ENCODE results near the gene LRRC73. TPM values are rescaled to one million over a fixed set of nuclear protein-coding genes. Genes with fewer than 3 reads are reported as not detected.
"Not testable (repeated sequence)": the region's sequence is repeated elsewhere in the genome, so short reads cannot be mapped to it uniquely, and the experiment has no call there.

The LRRC73 gene
- total and polyA plus RNA-seq, 8 donors, result 0.30 to 1.0 (median 0.31) TPM; not detected in 3

DNA sequence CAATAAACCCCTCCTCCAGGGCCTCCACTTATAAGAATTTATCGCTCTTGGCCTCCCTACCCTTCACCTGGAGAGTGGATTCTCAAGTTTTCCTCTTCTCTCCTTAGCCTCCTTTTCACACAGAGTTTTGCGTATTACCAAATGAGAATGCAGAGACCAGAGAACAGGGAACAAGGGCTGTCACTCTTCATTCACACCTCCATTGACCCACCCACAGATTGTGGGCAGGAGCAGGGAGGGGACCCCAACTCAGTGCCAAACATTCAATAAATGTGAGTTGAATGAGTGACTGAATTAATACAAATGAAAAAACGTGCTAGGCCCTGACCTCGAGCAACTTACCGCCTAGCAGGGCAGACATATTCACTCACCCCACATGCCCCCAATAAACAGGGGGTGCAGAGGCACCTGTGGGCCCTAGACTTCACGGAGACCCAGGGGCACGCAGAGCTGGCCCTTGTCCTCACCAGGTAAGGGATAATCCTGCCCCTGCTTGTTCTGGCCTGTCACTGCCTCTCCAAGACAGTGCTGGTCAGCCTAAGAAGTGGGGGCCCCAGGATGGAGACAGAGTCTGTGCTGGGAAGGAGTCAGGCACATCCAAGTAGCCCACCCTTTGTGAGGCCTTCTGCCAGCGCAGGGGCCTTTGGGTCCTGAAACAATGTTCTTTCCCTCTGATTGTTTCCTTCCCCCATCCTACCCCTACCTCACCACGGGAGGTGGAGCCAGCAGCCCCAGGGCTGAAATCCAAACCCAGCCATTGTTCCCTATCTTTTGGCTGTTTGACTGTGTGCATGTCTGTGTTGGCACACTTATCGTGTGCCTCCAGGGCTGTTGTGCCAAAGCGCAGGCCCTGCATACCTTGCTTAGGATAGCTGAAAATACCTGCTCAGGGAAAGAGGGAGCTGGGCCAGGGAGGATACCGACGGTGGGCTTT lies 41.1 kb downstream of the LRRC73 start:
- peaks cover 5 to 27% (median 17%) of the 10 kb centered on the region in 4 donors for H3K4me1 ChIP-seq
- peak overlapping the region; percentile 27 to 41 (median 37) for H3K27ac ChIP-seq

DNA sequence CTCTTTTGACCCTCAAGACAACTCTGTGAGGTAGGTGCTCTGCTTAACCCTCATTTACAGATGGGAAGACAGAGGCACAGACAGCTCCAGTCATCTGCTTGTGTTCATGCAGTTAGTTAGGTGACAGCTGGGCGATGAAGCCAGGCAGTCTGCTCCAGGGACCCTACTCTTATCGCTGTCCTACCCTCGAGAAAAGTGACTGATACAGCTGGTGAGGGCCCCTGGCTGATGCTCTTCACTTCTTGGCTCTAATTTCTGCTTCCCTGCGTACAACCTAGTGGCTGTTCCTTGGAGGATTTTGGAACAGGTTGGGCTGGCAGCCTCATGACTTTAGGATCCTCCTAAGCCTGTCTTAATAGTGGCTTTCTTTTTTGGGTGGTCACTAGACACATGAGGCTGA lies 41.9 kb downstream of the LRRC73 start:
- Histone ChIP-seq H3K4me1 (peaks cover 5 to 27% (median 17%) of the 10 kb centered on the region in 4 donors), H3K4me3 (no peak overlapping the region), H3K27me3 (peaks cover 0 to 33% (median 0%) of the 10 kb centered on the region in 3 donors), H3K9me3 (no peaks in the 10 kb centered on the region), H3K27ac (no peak overlapping the region), H3K36me3 (no peaks in the 10 kb centered on the region)
- DNase-seq, result no peak
- intact Hi-C loops (cut with DNase I; ENCODE audit: low total_unique reads), result no loop called here
- TF ChIP-seq POLR2AphosphoS5 (IDR thresholded peaks at IDR 0.05) (no peak), POLR2A (IDR thresholded peaks at IDR 0.05) (no peak), EP300 (IDR thresholded peaks at IDR 0.05) (no peak)
- TF ChIP-seq, protein P1, sequence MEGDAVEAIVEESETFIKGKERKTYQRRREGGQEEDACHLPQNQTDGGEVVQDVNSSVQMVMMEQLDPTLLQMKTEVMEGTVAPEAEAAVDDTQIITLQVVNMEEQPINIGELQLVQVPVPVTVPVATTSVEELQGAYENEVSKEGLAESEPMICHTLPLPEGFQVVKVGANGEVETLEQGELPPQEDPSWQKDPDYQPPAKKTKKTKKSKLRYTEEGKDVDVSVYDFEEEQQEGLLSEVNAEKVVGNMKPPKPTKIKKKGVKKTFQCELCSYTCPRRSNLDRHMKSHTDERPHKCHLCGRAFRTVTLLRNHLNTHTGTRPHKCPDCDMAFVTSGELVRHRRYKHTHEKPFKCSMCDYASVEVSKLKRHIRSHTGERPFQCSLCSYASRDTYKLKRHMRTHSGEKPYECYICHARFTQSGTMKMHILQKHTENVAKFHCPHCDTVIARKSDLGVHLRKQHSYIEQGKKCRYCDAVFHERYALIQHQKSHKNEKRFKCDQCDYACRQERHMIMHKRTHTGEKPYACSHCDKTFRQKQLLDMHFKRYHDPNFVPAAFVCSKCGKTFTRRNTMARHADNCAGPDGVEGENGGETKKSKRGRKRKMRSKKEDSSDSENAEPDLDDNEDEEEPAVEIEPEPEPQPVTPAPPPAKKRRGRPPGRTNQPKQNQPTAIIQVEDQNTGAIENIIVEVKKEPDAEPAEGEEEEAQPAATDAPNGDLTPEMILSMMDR (IDR thresholded peaks at IDR 0.05), result no peak
- WGBS, 5 donors, result 69 to 87% (median 79%) methylated on average over 4 of the region's 4 CpGs

More for the DNA sequence above, 41.1 kb downstream of the LRRC73 start:
- 39 to 65% (median 48%) methylated on average over 13 of the region's 13 CpGs for WGBS, 5 donors
- TF ChIP-seq POLR2A (IDR thresholded peaks at IDR 0.05) (no peak), POLR2AphosphoS5 (IDR thresholded peaks at IDR 0.05) (peak in 2 of 3 donors; percentile 15 to 52)
- peak; percentile 34 to 80 for DNase-seq
- H3K36me3 ChIP-seq, result no peaks in the 10 kb centered on the region
- peaks cover 0 to 29% (median 0%) of the 10 kb centered on the region in 3 donors for H3K27me3 ChIP-seq
- intact Hi-C loops (cut with DNase I; ENCODE audit: low total_unique reads), result no loop called here
- H3K4me3 ChIP-seq, result no peak overlapping the region
- no peaks in the 10 kb centered on the region for H3K9me3 ChIP-seq

DNA sequence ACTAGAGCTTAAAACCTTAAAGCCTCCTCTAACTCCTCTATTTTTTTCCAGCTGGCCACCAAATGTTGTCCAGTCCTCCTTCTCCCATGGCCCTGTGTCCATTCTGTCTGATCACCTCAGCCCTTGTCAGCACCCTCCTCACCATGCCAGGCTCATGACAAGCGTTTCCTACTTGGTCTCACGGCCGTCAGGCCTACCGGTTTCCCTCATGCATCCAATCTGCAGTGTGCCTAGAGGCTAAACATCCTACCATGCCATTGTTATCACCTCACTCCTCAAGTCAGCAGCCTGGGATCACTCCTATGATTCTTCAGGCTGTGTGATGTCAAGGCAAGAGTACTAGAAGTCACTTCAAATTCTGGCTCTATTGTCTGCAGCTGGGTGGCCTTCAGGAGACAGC lies 42.4 kb downstream of the LRRC73 start:
- Histone ChIP-seq H3K4me1 (peaks cover 5 to 27% (median 17%) of the 10 kb centered on the region in 4 donors), H3K27me3 (peaks cover 0 to 38% (median 0%) of the 10 kb centered on the region in 3 donors), H3K36me3 (no peaks in the 10 kb centered on the region), H3K4me3 (no peak overlapping the region), H3K27ac (no peak overlapping the region), H3K9me3 (no peaks in the 10 kb centered on the region)
- TF ChIP-seq EP300 (IDR thresholded peaks at IDR 0.05) (no peak), POLR2AphosphoS5 (IDR thresholded peaks at IDR 0.05) (no peak), POLR2A (IDR thresholded peaks at IDR 0.05) (no peak)
- TF ChIP-seq, protein P1 (IDR thresholded peaks at IDR 0.05), result no peak
- DNase-seq, result no peak
- WGBS, 5 donors, result 79 to 90% (median 81%) methylated on average over 4 of the region's 4 CpGs
- intact Hi-C loops (cut with DNase I; ENCODE audit: low total_unique reads), result no loop called here

DNA sequence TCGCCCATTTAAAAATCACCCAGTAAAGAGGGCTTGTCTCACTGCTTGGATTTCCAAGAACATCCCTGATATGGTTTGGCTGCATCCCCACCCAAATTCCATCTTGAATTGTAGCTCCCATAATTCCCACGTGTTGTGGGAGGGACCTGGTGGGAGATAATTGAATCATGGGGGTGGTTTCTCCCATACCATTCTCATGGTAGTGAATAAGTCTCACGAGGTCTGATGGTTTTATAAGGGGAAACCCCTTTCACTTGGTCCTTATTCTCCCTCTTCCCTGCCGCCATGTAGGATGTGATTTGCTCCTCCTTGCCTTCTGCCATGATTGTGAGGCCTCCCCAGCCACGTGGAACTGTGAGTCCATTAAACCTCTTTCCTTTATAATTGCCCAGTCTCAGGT lies 42.9 kb downstream of the LRRC73 start:
- H3K4me3 ChIP-seq; H3K9me3 ChIP-seq; H3K27ac ChIP-seq; intact Hi-C loops (cut with DNase I; ENCODE audit: low total_unique reads); DNase-seq; H3K36me3 ChIP-seq: not testable (repeated sequence)
- 66 to 75% (median 71%) methylated on average over 5 of the region's 5 CpGs for WGBS, 5 donors
- Histone ChIP-seq H3K4me1 (peaks cover 5 to 27% (median 17%) of the 10 kb centered on the region in 4 donors), H3K27me3 (peaks cover 0 to 43% (median 0%) of the 10 kb centered on the region in 3 donors)

DNA sequence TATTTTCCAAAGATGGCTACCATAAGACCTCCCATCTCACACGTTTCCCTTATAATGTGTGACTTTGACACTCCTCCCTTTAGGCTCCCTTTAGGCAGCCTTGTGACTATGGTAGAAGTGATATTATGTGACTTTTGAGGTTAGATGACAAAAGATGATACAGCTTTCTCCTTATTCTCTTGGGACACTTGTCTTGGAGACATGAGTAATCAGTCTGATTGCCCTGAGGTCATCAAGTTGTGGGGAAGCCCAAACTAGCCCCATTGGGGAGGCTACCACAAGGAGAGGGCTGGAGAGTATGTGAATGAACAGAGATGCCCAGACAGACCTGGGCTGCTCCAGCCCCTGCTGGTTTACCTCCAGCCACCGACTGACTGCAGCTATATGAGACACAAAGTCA lies 44.2 kb downstream of the LRRC73 start:
- Histone ChIP-seq H3K9me3 (no peaks in the 10 kb centered on the region), H3K36me3 (no peaks in the 10 kb centered on the region), H3K4me1 (peaks cover under 1 to 21% (median 15%) of the 10 kb centered on the region in 4 donors), H3K27me3 (peaks cover 0 to 54% (median 0%) of the 10 kb centered on the region in 3 donors), H3K27ac (no peak overlapping the region), H3K4me3 (no peak overlapping the region)
- intact Hi-C loops (cut with DNase I; ENCODE audit: low total_unique reads), result no loop called here
- DNase-seq, result no peak
- TF ChIP-seq EP300 (IDR thresholded peaks at IDR 0.05), result no peak
- TF ChIP-seq, protein P1 (IDR thresholded peaks at IDR 0.05), result no peak
- TF ChIP-seq POLR2AphosphoS5 (IDR thresholded peaks at IDR 0.05), result no peak
- TF ChIP-seq POLR2A (IDR thresholded peaks at IDR 0.05), result no peak
- 48 to 76% (median 70%) methylated on average over 2 of the region's 2 CpGs for WGBS, 5 donors
